Prostate gland (tissue), 2 donors: ENCODE results near the gene C1orf21.

ENCODE experiments used
- POLR2A ChIP-seq: fragments of 450-650 bp; IDR thresholded peaks from one replicate; pipeline ENCODE4 v1.6.1; 2016; ENCODE audit warnings: antibody characterized with exemption, mild to moderate bottlenecking
- POLR2AphosphoS5 ChIP-seq: sonication (generic); formaldehyde crosslinking; IDR thresholded peaks from one replicate; pipeline ENCODE4 v1.6.1; 2017; ENCODE audit warnings: antibody characterized with exemption
- TF ChIP-seq, protein P1 (sequence below), 4 experiments: fragments of 200-600 bp in 2 of 4; fragments of 450-650 bp in 2 of 4; sonication (generic) in 2 of 4; IDR thresholded peaks; 1 replicate in 3 of 4; 2 replicates in 1 of 4; pipeline ENCODE4 v1.5.1; 2016 to 2019; ENCODE audit warnings: antibody characterized with exemption in 4 of 4, mild to moderate bottlenecking in 2 of 4, moderate library complexity in 2 of 4

DNA sequence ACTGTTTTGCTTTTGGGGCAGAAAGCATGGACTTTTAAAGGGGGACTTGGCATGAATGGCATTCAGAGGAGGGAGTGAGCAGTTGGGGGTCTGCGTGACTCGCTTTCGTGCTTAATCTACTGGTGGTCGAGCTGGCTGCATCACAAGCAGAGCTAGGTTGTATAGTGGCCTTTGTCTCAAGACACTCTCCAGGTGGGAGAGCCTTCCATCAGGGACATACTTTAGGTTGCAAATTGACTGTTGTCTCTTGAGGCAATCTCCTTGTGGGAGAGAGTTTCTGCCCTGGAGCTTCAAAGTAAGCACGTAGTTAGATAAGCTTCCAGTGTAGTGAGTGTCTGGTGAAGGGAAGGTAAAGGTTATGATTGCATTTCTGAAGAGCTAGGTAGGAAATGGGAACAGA is 93.9 kb downstream of the C1orf21 start:
- TF ChIP-seq, protein P1, sequence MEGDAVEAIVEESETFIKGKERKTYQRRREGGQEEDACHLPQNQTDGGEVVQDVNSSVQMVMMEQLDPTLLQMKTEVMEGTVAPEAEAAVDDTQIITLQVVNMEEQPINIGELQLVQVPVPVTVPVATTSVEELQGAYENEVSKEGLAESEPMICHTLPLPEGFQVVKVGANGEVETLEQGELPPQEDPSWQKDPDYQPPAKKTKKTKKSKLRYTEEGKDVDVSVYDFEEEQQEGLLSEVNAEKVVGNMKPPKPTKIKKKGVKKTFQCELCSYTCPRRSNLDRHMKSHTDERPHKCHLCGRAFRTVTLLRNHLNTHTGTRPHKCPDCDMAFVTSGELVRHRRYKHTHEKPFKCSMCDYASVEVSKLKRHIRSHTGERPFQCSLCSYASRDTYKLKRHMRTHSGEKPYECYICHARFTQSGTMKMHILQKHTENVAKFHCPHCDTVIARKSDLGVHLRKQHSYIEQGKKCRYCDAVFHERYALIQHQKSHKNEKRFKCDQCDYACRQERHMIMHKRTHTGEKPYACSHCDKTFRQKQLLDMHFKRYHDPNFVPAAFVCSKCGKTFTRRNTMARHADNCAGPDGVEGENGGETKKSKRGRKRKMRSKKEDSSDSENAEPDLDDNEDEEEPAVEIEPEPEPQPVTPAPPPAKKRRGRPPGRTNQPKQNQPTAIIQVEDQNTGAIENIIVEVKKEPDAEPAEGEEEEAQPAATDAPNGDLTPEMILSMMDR (IDR thresholded peaks at IDR 0.05), result no peak
- no peak for TF ChIP-seq POLR2A
- no peak for TF ChIP-seq POLR2AphosphoS5
